Measurements from ENCODE around the gene JOSD2.
A peak's percentile ranks its signal among the peaks of the same experiment; 100 is the strongest.

Gene JOSD2

GRCh38 chr19:50493171-50493570, 17.8 kb downstream of the JOSD2 start:
- no peak for DNase-seq (ENCODE audit: low read depth)

- peak; percentile 11 for DNase-seq (ENCODE audit: low read depth)
These were observed 18.5 kb downstream of the JOSD2 start for GRCh38 chr19:50492303-50493052.

GRCh38 chr19:50490991-50491472, 20.0 kb downstream of the JOSD2 start:
- no peak for DNase-seq (ENCODE audit: low read depth)

- no peak for DNase-seq (ENCODE audit: low read depth)
These were observed 20.6 kb downstream of the JOSD2 start for GRCh38 chr19:50490411-50490811.

GRCh38 chr19:50489461-50490011, 21.5 kb downstream of the JOSD2 start:
- no peak for DNase-seq (ENCODE audit: low read depth)

- DNase-seq (ENCODE audit: low read depth): no peak
These were observed 22.4 kb downstream of the JOSD2 start for GRCh38 chr19:50488389-50489194.

- peak; percentile 14 for DNase-seq (ENCODE audit: low read depth)
These were observed 24.0 kb downstream of the JOSD2 start for GRCh38 chr19:50486823-50487515.

- DNase-seq (ENCODE audit: low read depth): no peak
These were observed 25.6 kb downstream of the JOSD2 start for GRCh38 chr19:50485284-50485955.

- DNase-seq (ENCODE audit: low read depth): no peak
These were observed 28.1 kb downstream of the JOSD2 start for GRCh38 chr19:50482916-50483315.

GRCh38 chr19:50482271-50482855, 28.6 kb downstream of the JOSD2 start:
- DNase-seq (ENCODE audit: low read depth): no peak

GRCh38 chr19:50481351-50482149, 29.4 kb downstream of the JOSD2 start:
- no peak for DNase-seq (ENCODE audit: low read depth)

GRCh38 chr19:50480281-50481111, 30.5 kb downstream of the JOSD2 start:
- DNase-seq (ENCODE audit: low read depth): no peak

GRCh38 chr19:50479761-50480251, 31.2 kb downstream of the JOSD2 start:
- no peak for DNase-seq (ENCODE audit: low read depth)

- no peak for DNase-seq (ENCODE audit: low read depth)
These were observed 31.9 kb downstream of the JOSD2 start for GRCh38 chr19:50478901-50479715.

GRCh38 chr19:50477751-50478515, 33.1 kb downstream of the JOSD2 start:
- DNase-seq (ENCODE audit: low read depth): no peak

- no peak for DNase-seq (ENCODE audit: low read depth)
These were observed 34.1 kb downstream of the JOSD2 start for GRCh38 chr19:50476907-50477238.

- peak; percentile 89 for DNase-seq (ENCODE audit: low read depth)
These were observed 34.6 kb downstream of the JOSD2 start, which contains the start of the genes EMC10 and GARIN5A for GRCh38 chr19:50476224-50476906. Gene EMC10 (plus strand): TSS chr19:50476507. CDS start chr19:50476545, 38 bp downstream. Gene GARIN5A (minus strand): TSS chr19:50476848. CDS start chr19:50476388, 460 bp downstream.

All from stimulated activated CD4-positive, alpha-beta T cell treated with anti-CD3 and anti-CD28 coated beads, Interleukin-2, amount 100 ng/mL, for 4 hours (primary cell).